WTC11 (cell line): ENCODE results near the gene NT5DC4. TPM values are rescaled to one million over a fixed set of nuclear protein-coding genes. Genes with fewer than 3 reads are reported as not detected.

Source experiments
- ATAC-seq: fragments of 200-7000 bp; cut with Tn5 transposase; 2 replicates; pipeline ENCODE4 v1.10.0; 2021; ENCODE audit warnings: mild to moderate bottlenecking, moderate library complexity
- CTCF ChIA-PET: fragments of 300-600 bp; sonication (Branson Sonifier 250); formaldehyde crosslinking; loops from one replicate; lab custom pipeline; 2021; ENCODE audit warnings: antibody characterized with exemption; lab: Charles Lee
- POLR2A ChIA-PET: fragments of 350-600 bp; sonication (Branson Sonifier 250); formaldehyde crosslinking; loops from one replicate; lab custom pipeline; 2021; ENCODE audit warnings: antibody characterized with exemption; lab: Charles Lee
- DNase-seq: peaks from one replicate; pipeline ENCODE4 v3.0.0; 2021; ENCODE audit warnings: low spot score
- H3K27ac Mint-ChIP-seq: 2 replicates; pipeline ENCODE4 v1.8.0; 2021; ENCODE audit warnings: mixed read lengths
- H3K27me3 Mint-ChIP-seq: 2 replicates; pipeline ENCODE4 v1.8.0; 2021; ENCODE audit warnings: low read depth, mild to moderate bottlenecking, moderate library complexity, mixed read lengths
- H3K36me3 Mint-ChIP-seq: 2 replicates; pipeline ENCODE4 v1.8.0; 2021; ENCODE audit warnings: mixed read lengths
- H3K4me1 Mint-ChIP-seq: 2 replicates; pipeline ENCODE4 v1.8.0; 2022; ENCODE audit warnings: mixed read lengths
- H3K4me3 Mint-ChIP-seq: 2 replicates; pipeline ENCODE4 v1.8.0; 2021; ENCODE audit warnings: mild to moderate bottlenecking, moderate library complexity, mixed read lengths
- H3K9me3 Mint-ChIP-seq: 2 replicates; pipeline ENCODE4 v1.8.0; 2021; ENCODE audit warnings: mixed read lengths
- CREB1 ChIP-seq: sonication (generic); formaldehyde crosslinking; IDR thresholded peaks from 2 replicates; pipeline ENCODE4 v1.8.0; 2023; ENCODE audit warnings: mild to moderate bottlenecking, missing genetic modification reagents
- ELF4 ChIP-seq: sonication (generic); formaldehyde crosslinking; IDR thresholded peaks from 2 replicates; pipeline ENCODE4 v1.8.1; 2022; ENCODE audit warnings: low read depth, mild to moderate bottlenecking, moderate library complexity, missing genetic modification reagents
- ESRRA ChIP-seq: sonication (generic); formaldehyde crosslinking; IDR thresholded peaks from 2 replicates; pipeline ENCODE4 v1.8.1; 2022; ENCODE audit warnings: mild to moderate bottlenecking, missing genetic modification reagents, borderline replicate concordance
- KAT7 ChIP-seq: sonication (generic); formaldehyde crosslinking; IDR thresholded peaks from 2 replicates; pipeline ENCODE4 v1.8.1; 2023; ENCODE audit warnings: missing genetic modification reagents, mild to moderate bottlenecking, borderline replicate concordance
- NFYB ChIP-seq: sonication (generic); formaldehyde crosslinking; conservative IDR thresholded peaks from 2 replicates; pipeline ENCODE4 v1.8.0; 2022; ENCODE audit warnings: low read depth, missing genetic modification reagents
- NR2C2 ChIP-seq: sonication (generic); formaldehyde crosslinking; IDR thresholded peaks from 2 replicates; pipeline ENCODE4 v1.8.0; 2022; ENCODE audit warnings: mild to moderate bottlenecking, missing genetic modification reagents
- TCF7 ChIP-seq: sonication (generic); formaldehyde crosslinking; IDR thresholded peaks from 2 replicates; pipeline ENCODE4 v1.8.0; 2022; ENCODE audit warnings: mild to moderate bottlenecking, low read depth, missing genetic modification reagents, moderate library complexity
- TEAD4 ChIP-seq: sonication (generic); formaldehyde crosslinking; IDR thresholded peaks from 2 replicates; pipeline ENCODE4 v1.8.0; 2022; ENCODE audit warnings: mild to moderate bottlenecking, missing genetic modification reagents
- ZNF121 ChIP-seq: sonication (generic); formaldehyde crosslinking; IDR thresholded peaks from 2 replicates; pipeline ENCODE4 v1.8.0; 2023; ENCODE audit warnings: missing genetic modification reagents
- ZNF263 ChIP-seq: sonication (generic); formaldehyde crosslinking; IDR thresholded peaks from 2 replicates; pipeline ENCODE4 v1.8.1; 2022; ENCODE audit warnings: low read depth, mild to moderate bottlenecking, moderate library complexity, missing genetic modification reagents
- total RNA-seq: library from RNA; stranded (reverse); gene quantifications from 3 replicates; pipeline ENCODE4 v1.2.3, GENCODE V29; 2021
- TF ChIP-seq, protein P1 (sequence below): sonication (generic); formaldehyde crosslinking; IDR thresholded peaks from 2 replicates; pipeline ENCODE4 v1.8.0; 2023; ENCODE audit warnings: missing genetic modification reagents, mild to moderate bottlenecking, borderline replicate concordance
- TF ChIP-seq, protein P2 (sequence below): fragments of 250-450 bp; sonication (Bioruptor Pico); IDR thresholded peaks from 2 replicates; pipeline ENCODE4 v1.9.0; 2021; ENCODE audit warnings: mild to moderate bottlenecking
- TF ChIP-seq, protein P3 (sequence below): sonication (generic); formaldehyde crosslinking; IDR thresholded peaks from 2 replicates; pipeline ENCODE4 v1.8.1; 2023; ENCODE audit warnings: mild to moderate bottlenecking, missing genetic modification reagents, moderate library complexity
- TF ChIP-seq, protein P4 (sequence below): fragments of 250-450 bp; sonication (Bioruptor Pico); IDR thresholded peaks from 2 replicates; pipeline ENCODE4 v1.8.0; 2021; ENCODE audit warnings: mild to moderate bottlenecking
- TF ChIP-seq, protein P5 (sequence below): sonication (generic); formaldehyde crosslinking; IDR thresholded peaks from 2 replicates; pipeline ENCODE4 v1.8.1; 2022; ENCODE audit warnings: low read depth, missing genetic modification reagents, borderline replicate concordance
- TF ChIP-seq, protein P6 (sequence below): sonication (generic); formaldehyde crosslinking; IDR thresholded peaks from 2 replicates; pipeline ENCODE4 v1.8.0; 2022; ENCODE audit warnings: mild to moderate bottlenecking, missing genetic modification reagents

NT5DC4 gene
- total RNA-seq, 1 experiment from 2014 or later, result not detected

DNA sequence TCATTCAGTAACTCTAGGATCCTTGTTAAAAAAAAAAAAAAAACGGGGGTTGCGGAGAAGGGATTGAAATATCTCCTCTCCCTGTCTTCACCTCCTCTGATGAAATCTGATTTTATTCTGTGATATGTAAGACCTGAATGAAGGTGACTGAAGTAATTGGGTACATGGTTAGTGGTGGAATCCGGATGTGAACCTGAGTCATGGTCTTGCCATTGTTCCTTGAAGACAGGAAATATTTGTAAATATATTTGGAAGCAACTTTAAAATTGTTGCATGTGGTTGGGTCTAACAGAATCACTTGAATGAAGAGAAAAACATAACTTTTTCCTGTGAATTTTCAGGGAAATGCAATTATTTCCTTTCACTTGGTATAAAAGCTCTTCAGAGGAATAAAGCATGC lies 66.5 kb downstream of the NT5DC4 start:
- POLR2A ChIA-PET, result no interaction called here
- Mint-ChIP-seq H3K4me1 (peaks cover 51% of the 10 kb centered on the region), H3K9me3 (peaks cover 4% of the 10 kb centered on the region), H3K27ac (no peak overlapping the region), H3K4me3 (no peak overlapping the region), H3K36me3 (peaks cover 3% of the 10 kb centered on the region), H3K27me3 (no peaks in the 10 kb centered on the region; the same call in 1 of the 2 replicates)
- DNase-seq (no peak), ATAC-seq (no peak)
- CTCF ChIA-PET, result no interaction called here
- TF ChIP-seq, protein P1, sequence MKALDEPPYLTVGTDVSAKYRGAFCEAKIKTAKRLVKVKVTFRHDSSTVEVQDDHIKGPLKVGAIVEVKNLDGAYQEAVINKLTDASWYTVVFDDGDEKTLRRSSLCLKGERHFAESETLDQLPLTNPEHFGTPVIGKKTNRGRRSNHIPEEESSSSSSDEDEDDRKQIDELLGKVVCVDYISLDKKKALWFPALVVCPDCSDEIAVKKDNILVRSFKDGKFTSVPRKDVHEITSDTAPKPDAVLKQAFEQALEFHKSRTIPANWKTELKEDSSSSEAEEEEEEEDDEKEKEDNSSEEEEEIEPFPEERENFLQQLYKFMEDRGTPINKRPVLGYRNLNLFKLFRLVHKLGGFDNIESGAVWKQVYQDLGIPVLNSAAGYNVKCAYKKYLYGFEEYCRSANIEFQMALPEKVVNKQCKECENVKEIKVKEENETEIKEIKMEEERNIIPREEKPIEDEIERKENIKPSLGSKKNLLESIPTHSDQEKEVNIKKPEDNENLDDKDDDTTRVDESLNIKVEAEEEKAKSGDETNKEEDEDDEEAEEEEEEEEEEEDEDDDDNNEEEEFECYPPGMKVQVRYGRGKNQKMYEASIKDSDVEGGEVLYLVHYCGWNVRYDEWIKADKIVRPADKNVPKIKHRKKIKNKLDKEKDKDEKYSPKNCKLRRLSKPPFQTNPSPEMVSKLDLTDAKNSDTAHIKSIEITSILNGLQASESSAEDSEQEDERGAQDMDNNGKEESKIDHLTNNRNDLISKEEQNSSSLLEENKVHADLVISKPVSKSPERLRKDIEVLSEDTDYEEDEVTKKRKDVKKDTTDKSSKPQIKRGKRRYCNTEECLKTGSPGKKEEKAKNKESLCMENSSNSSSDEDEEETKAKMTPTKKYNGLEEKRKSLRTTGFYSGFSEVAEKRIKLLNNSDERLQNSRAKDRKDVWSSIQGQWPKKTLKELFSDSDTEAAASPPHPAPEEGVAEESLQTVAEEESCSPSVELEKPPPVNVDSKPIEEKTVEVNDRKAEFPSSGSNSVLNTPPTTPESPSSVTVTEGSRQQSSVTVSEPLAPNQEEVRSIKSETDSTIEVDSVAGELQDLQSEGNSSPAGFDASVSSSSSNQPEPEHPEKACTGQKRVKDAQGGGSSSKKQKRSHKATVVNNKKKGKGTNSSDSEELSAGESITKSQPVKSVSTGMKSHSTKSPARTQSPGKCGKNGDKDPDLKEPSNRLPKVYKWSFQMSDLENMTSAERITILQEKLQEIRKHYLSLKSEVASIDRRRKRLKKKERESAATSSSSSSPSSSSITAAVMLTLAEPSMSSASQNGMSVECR (CRISPR knock-in tag), result no peak
- TF ChIP-seq KAT7 (CRISPR knock-in tag) (no peak), ZNF121 (no peak)

DNA sequence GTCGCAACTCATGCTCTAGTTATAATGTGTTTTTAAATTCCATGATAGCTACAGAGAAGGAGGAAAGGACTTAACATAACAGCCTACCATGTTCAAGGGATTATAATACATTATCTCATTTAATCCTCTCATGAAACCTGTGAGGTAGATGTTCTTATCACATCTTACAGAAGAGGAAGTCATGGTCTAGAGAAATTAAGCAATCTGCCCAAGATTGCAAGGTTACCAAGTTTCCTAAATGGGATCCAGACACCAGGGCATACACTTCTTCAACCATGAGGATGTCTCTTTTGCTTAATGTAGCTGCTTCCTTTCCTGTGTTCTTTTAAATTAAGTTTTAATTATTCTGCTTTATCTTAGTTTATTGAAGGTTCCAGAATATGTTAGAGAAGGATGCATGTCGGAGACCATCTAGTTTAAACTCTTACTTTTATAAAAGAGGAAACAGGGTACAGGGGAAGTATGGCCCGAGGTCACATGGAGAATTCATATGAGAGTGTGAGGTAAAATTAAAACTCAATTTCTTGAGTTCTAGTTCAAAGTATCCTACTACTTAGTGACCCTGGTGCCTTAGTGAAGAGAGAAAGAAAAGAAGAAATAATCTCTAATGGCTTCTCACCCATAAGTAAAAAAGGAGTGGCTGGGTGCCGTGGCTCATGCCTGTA lies 67.0 kb downstream of the NT5DC4 start:
- ATAC-seq, result no peak

DNA sequence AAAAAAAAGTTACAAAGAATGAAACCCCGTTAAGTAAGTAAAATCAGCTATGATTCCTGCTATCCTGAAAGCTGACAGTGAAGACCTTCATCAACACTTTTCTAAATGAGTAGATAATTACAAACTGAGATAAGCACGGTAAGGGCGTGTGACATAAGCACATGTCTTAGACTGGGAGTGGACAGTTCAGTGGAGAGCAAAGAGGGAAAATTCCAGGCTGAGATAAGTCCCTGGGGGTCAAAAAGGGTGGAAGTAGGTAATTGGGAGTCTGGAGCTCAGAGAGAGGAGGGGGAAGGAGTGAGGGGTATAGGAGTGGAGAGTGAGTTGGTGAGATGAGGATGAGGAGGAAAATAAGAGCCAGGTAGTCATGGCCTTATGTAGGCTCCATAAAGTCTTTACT lies 67.8 kb downstream of the NT5DC4 start:
- ATAC-seq, result no peak
- peaks cover 3% of the 10 kb centered on the region for H3K36me3 Mint-ChIP-seq
- TF ChIP-seq, protein P2, sequence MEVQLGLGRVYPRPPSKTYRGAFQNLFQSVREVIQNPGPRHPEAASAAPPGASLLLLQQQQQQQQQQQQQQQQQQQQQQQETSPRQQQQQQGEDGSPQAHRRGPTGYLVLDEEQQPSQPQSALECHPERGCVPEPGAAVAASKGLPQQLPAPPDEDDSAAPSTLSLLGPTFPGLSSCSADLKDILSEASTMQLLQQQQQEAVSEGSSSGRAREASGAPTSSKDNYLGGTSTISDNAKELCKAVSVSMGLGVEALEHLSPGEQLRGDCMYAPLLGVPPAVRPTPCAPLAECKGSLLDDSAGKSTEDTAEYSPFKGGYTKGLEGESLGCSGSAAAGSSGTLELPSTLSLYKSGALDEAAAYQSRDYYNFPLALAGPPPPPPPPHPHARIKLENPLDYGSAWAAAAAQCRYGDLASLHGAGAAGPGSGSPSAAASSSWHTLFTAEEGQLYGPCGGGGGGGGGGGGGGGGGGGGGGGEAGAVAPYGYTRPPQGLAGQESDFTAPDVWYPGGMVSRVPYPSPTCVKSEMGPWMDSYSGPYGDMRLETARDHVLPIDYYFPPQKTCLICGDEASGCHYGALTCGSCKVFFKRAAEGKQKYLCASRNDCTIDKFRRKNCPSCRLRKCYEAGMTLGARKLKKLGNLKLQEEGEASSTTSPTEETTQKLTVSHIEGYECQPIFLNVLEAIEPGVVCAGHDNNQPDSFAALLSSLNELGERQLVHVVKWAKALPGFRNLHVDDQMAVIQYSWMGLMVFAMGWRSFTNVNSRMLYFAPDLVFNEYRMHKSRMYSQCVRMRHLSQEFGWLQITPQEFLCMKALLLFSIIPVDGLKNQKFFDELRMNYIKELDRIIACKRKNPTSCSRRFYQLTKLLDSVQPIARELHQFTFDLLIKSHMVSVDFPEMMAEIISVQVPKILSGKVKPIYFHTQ, result no peak
- TF ChIP-seq, protein P3, sequence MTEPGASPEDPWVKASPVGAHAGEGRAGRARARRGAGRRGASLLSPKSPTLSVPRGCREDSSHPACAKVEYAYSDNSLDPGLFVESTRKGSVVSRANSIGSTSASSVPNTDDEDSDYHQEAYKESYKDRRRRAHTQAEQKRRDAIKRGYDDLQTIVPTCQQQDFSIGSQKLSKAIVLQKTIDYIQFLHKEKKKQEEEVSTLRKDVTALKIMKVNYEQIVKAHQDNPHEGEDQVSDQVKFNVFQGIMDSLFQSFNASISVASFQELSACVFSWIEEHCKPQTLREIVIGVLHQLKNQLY (CRISPR knock-in tag), result no peak
- no peak for TF ChIP-seq CREB1 (CRISPR knock-in tag)
- no peak for TF ChIP-seq ESRRA (CRISPR knock-in tag)
- no peak for TF ChIP-seq ZNF263 (CRISPR knock-in tag)
- TF ChIP-seq TCF7 (CRISPR knock-in tag), result no peak
- TF ChIP-seq ZNF121, result no peak
- TF ChIP-seq, protein P4, sequence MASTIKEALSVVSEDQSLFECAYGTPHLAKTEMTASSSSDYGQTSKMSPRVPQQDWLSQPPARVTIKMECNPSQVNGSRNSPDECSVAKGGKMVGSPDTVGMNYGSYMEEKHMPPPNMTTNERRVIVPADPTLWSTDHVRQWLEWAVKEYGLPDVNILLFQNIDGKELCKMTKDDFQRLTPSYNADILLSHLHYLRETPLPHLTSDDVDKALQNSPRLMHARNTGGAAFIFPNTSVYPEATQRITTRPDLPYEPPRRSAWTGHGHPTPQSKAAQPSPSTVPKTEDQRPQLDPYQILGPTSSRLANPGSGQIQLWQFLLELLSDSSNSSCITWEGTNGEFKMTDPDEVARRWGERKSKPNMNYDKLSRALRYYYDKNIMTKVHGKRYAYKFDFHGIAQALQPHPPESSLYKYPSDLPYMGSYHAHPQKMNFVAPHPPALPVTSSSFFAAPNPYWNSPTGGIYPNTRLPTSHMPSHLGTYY (CRISPR knock-in tag), result no peak
- no peak for TF ChIP-seq NFYB (CRISPR knock-in tag)
- TF ChIP-seq, protein P5, sequence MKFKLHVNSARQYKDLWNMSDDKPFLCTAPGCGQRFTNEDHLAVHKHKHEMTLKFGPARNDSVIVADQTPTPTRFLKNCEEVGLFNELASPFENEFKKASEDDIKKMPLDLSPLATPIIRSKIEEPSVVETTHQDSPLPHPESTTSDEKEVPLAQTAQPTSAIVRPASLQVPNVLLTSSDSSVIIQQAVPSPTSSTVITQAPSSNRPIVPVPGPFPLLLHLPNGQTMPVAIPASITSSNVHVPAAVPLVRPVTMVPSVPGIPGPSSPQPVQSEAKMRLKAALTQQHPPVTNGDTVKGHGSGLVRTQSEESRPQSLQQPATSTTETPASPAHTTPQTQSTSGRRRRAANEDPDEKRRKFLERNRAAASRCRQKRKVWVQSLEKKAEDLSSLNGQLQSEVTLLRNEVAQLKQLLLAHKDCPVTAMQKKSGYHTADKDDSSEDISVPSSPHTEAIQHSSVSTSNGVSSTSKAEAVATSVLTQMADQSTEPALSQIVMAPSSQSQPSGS (CRISPR knock-in tag), result no peak
- TF ChIP-seq TEAD4 (CRISPR knock-in tag), result no peak
- TF ChIP-seq, protein P6, sequence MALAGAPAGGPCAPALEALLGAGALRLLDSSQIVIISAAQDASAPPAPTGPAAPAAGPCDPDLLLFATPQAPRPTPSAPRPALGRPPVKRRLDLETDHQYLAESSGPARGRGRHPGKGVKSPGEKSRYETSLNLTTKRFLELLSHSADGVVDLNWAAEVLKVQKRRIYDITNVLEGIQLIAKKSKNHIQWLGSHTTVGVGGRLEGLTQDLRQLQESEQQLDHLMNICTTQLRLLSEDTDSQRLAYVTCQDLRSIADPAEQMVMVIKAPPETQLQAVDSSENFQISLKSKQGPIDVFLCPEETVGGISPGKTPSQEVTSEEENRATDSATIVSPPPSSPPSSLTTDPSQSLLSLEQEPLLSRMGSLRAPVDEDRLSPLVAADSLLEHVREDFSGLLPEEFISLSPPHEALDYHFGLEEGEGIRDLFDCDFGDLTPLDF (CRISPR knock-in tag), result no peak
- TF ChIP-seq, all 79 proteins: peak for 0
- H3K4me1 Mint-ChIP-seq, result peaks cover 56% of the 10 kb centered on the region
- POLR2A ChIA-PET, result no interaction called here
- no peak for DNase-seq
- H3K27ac Mint-ChIP-seq, result no peak overlapping the region
- CTCF ChIA-PET, result no interaction called here
- no peaks in the 10 kb centered on the region; the same call in 1 of the 2 replicates for H3K27me3 Mint-ChIP-seq
- no peak overlapping the region for H3K4me3 Mint-ChIP-seq
- peaks cover 4% of the 10 kb centered on the region for H3K9me3 Mint-ChIP-seq

More for the DNA sequence above, 67.0 kb downstream of the NT5DC4 start:
- TF ChIP-seq, protein P3 (CRISPR knock-in tag), result no peak
- TF ChIP-seq ZNF263 (CRISPR knock-in tag), result no peak
- TF ChIP-seq NR2C2 (CRISPR knock-in tag), result no peak
- TF ChIP-seq ELF4 (CRISPR knock-in tag), result no peak
- Mint-ChIP-seq H3K9me3 (peaks cover 4% of the 10 kb centered on the region), H3K27ac (no peak overlapping the region), H3K27me3 (no peaks in the 10 kb centered on the region; the same call in 1 of the 2 replicates), H3K4me1 (peaks cover 55% of the 10 kb centered on the region), H3K36me3 (peaks cover 3% of the 10 kb centered on the region), H3K4me3 (no peak overlapping the region)
- ChIA-PET POLR2A (no interaction called here), CTCF (interaction anchor here (0.6 kb wide), 1 partner anchor 172 kb away, joined by 3 read pairs; no protein-coding TSS in a partner anchor)
- DNase-seq, result no peak
